SH-SY5Y (cell line): ENCODE data around the gene FKBP15.

ENCODE experiments used
- GATA2 ChIP-seq: IDR thresholded peaks from 2 replicates; pipeline ENCODE4 v1.6.1; 2011; ENCODE audit warnings: mild to moderate bottlenecking, low read depth, low read length
- GATA3 ChIP-seq: IDR thresholded peaks from 2 replicates; pipeline ENCODE4 v1.6.1; 2011; ENCODE audit warnings: low read depth, mild to moderate bottlenecking, low read length, moderate library complexity

- TF ChIP-seq GATA2 (no peak), GATA3 (no peak)
Observed at GRCh38 chr9:113158446-113158845, 62.6 kb downstream of the FKBP15 start.
